ENCODE data around the gene NWD2. TPM values are rescaled to one million over a fixed set of nuclear protein-coding genes. Genes with fewer than 3 reads are reported as not detected.

Gene NWD2
- total RNA-seq, 4 donors from 2014 or later: 0.27 to 2.2 (median 0.48) TPM

- no peaks in the 10 kb centered on the region for H3K27me3 ChIP-seq
- H3K4me3 ChIP-seq (replicated peaks in 1 of 3): no peak overlapping the region
- 86 to 87% methylated on average over 9 of the region's 9 CpGs for WGBS, 2 donors
- H3K9me3 ChIP-seq: no peaks in the 10 kb centered on the region
- no peaks in the 10 kb centered on the region for H3K4me1 ChIP-seq
- no peak for TF ChIP-seq CTCF (IDR thresholded peaks at IDR 0.05)
- TF ChIP-seq POLR2A (IDR thresholded peaks at IDR 0.05): no peak
- no peaks in the 10 kb centered on the region for H3K36me3 ChIP-seq
- no peak for DNase-seq
- intact Hi-C loops (cut with DNase I): no loop called here
- H3K27ac ChIP-seq: no peak overlapping the region
These were observed 196.9 kb downstream of the NWD2 start for GRCh38 chr4:37441231-37442061.

GRCh38 chr4:37442062-37442323, 197.4 kb downstream of the NWD2 start:
- 23 to 29% methylated on average over 1 of the region's 1 CpG for WGBS, 2 donors
- no peak for TF ChIP-seq POLR2A (IDR thresholded peaks at IDR 0.05)
- TF ChIP-seq CTCF (IDR thresholded peaks at IDR 0.05): no peak

GRCh38 chr4:37443137-37443536, 198.6 kb downstream of the NWD2 start:
- H3K4me3 ChIP-seq (replicated peaks in 1 of 3): no peak overlapping the region
- no peaks in the 10 kb centered on the region for H3K36me3 ChIP-seq
- no peaks in the 10 kb centered on the region for H3K27me3 ChIP-seq
- H3K4me1 ChIP-seq: no peaks in the 10 kb centered on the region
- no peaks in the 10 kb centered on the region for H3K9me3 ChIP-seq
- TF ChIP-seq CTCF (IDR thresholded peaks at IDR 0.05) (no peak), POLR2A (IDR thresholded peaks at IDR 0.05) (no peak)
- H3K27ac ChIP-seq: no peak overlapping the region
- WGBS, 2 donors: 93 to 94% methylated on average over 4 of the region's 4 CpGs
- intact Hi-C loops (cut with DNase I): no loop called here
- no peak for DNase-seq

More at GRCh38 chr4:37442062-37442323, 197.4 kb downstream of the NWD2 start:
- no peak for DNase-seq
- H3K4me1 ChIP-seq: no peaks in the 10 kb centered on the region
- no peaks in the 10 kb centered on the region for H3K36me3 ChIP-seq
- intact Hi-C loops (cut with DNase I): no loop called here
- H3K9me3 ChIP-seq: no peaks in the 10 kb centered on the region
- H3K27ac ChIP-seq: no peak overlapping the region
- H3K27me3 ChIP-seq: no peaks in the 10 kb centered on the region
- no peak overlapping the region for H3K4me3 ChIP-seq (replicated peaks in 1 of 3)

GRCh38 chr4:37445023-37445422, 200.5 kb downstream of the NWD2 start:
- intact Hi-C loops (cut with DNase I): no loop called here
- WGBS, 2 donors: 92 to 97% methylated on average over 9 of the region's 9 CpGs
- DNase-seq: no peak
- no peaks in the 10 kb centered on the region for H3K4me1 ChIP-seq
- no peak overlapping the region for H3K4me3 ChIP-seq (replicated peaks in 1 of 3)
- H3K9me3 ChIP-seq: no peaks in the 10 kb centered on the region
- H3K27me3 ChIP-seq: no peaks in the 10 kb centered on the region
- TF ChIP-seq POLR2A (IDR thresholded peaks at IDR 0.05): no peak
- no peak for TF ChIP-seq CTCF (IDR thresholded peaks at IDR 0.05)
- no peak overlapping the region for H3K27ac ChIP-seq
- no peaks in the 10 kb centered on the region for H3K36me3 ChIP-seq

- intact Hi-C loops (cut with DNase I): no loop called here
- Histone ChIP-seq H3K4me3 (replicated peaks in 1 of 3) (no peak overlapping the region), H3K27me3 (no peaks in the 10 kb centered on the region), H3K9me3 (no peaks in the 10 kb centered on the region), H3K4me1 (no peaks in the 10 kb centered on the region), H3K36me3 (no peaks in the 10 kb centered on the region), H3K27ac (no peak overlapping the region)
- WGBS, 2 donors: 83 to 94% methylated on average over 8 of the region's 8 CpGs
- TF ChIP-seq CTCF (IDR thresholded peaks at IDR 0.05) (no peak), POLR2A (IDR thresholded peaks at IDR 0.05) (no peak)
- no peak for DNase-seq
These were observed 201.5 kb downstream of the NWD2 start for GRCh38 chr4:37446016-37446415.
